Activated CD8-positive, alpha-beta memory T cell treated with anti-CD3 and anti-CD28 coated beads for 36 hours (primary cell): ENCODE results near the gene MECP2. TPM values are rescaled to one million over a fixed set of nuclear protein-coding genes. Genes with fewer than 3 reads are reported as not detected.

Experiments used
- CTCF ChIA-PET: fragments of 350-600 bp; sonication (Branson Sonifier 250); formaldehyde crosslinking; loops from one replicate; lab custom pipeline; 2021; ENCODE audit warnings: antibody characterized with exemption; lab: Charles Lee
- POLR2A ChIA-PET: fragments of 350-600 bp; sonication (Branson Sonifier 250); formaldehyde crosslinking; loops from one replicate; lab custom pipeline; 2021; ENCODE audit warnings: antibody characterized with exemption; lab: Charles Lee
- total RNA-seq, 2 experiments: library from RNA; stranded (reverse); gene quantifications; one replicate each; pipeline ENCODE4 v1.2.3, GENCODE V29; 2021

MECP2 gene
- total RNA-seq, 2 experiments from 2014 or later, result 49.8 to 51.2 TPM

DNA sequence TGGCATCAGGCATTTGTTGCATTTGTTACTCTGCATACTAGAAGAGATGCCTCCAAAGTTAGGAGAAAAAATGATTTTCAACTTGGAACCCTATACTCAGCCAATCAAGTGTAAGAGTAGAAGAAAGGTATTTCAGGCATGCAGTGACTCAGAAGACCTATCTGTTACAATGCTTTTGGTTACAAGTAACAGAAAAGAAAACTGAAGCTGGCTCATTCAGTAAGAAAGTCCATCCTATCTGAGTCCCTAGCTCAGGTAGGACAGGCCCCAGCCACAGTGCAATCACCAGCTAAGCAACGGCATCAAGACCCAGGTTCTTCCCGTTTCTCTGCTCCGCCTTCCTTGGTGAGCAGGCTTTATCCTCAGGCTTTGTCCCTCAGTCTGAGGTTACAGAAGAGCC is 23.3 kb downstream of the MECP2 start:
- CTCF ChIA-PET, result interaction anchor here (0.6 kb wide), 1 partner anchor 22 kb away, joined by 6 read pairs; no protein-coding TSS in a partner anchor
- POLR2A ChIA-PET, result no interaction called here

DNA sequence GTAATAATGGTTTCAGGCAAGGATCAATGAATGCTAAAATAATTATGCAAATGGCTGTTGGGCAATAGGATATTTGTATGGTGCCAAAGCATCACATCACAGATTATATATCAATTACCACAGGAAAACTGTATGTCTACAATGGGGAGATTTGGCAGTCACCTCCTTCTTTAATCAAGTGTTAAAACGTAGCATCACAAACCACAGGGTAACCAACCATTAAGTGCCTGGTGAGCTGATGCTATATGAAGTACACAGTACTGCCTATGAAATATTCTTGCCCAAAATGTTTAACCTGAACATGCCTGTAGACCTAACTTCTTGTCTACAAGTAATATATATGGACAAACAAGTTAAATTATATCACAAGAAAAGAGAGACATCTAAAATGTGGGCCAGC is 25.3 kb downstream of the MECP2 start:
- CTCF ChIA-PET, result interaction anchor here (1.4 kb wide), 1 partner anchor 46 kb away, joined by 3 read pairs; no protein-coding TSS in a partner anchor
- POLR2A ChIA-PET, result no interaction called here

DNA sequence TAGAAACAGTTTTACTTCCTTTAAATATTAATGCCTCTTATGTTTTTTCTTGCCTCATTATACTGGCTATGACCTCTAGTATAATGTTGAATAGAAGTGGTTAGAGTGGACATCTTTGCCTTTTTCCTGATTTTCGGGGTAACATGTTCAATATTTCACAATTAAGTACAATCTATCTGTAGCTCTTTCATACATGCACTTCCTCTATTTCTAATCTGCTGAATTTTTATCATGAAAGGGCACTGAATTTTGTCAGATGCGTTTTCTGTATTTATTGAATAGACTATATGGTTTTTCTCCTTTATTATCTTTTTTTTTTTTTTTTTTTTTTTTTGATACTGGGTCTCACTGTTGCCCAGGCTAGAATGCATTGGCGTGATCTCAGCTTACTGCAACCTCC is 29.0 kb downstream of the MECP2 start:
- CTCF ChIA-PET, result no interaction called here
- POLR2A ChIA-PET, result interaction anchor here (0.7 kb wide), 1 partner anchor 49 kb away, joined by 3 read pairs; no protein-coding TSS in a partner anchor

DNA sequence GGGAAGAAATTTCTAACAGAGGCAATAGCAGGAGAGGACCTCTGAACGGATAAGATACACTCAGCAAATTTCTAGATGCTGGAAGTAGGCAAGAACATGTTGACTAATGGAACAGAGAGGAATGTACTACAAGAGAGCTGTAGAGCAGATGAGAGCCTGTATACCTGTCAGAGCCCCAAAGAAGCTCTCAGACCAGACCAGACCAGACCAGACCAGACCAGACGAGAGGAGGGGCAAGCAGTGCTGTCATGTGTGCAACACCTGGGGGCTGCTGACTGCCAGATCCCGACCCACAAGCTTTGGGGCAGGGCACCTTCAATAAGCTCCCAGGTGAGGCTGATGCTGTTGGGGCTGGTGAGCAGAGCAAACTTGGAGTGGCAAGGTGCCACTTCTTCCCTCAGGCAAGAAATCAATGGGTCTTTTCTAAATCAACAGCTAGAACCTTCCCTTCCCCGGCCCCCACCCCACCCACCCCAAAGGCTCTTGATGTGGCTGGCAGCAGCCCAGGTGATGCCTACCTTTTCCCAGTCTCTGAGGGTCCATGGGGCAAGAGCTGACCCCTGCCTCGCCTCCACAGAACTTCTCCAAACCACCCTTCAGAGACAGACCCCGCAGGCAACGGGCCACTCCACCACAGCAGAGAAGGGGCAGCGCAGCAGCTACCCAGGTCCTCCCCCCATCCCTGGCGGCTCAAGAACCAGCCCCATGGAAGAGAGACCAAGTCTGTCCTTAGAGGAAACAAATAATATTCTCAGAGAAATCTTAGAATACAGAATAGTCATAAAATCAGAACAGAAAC is 32.7 kb downstream of the MECP2 start:
- POLR2A ChIA-PET, result no interaction called here
- CTCF ChIA-PET, result no interaction called here

DNA sequence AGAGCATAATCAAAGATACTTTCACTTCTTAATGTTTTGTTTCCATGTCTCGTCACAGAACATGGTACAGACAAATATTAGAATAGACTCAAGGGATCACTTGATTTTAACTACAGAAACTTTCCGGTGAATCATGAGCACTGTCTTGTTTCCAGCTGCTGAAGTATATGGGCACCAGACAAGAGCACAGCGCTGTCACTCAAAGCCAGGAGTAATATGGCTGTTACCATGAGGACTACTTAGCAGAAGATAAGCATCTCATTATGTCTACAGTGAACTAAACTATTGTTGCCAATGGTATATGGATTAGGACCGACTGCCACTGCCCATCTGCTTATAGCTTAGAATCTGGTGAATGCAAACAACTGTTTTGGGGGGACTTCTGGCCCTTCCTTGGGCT is 34.3 kb downstream of the MECP2 start:
- CTCF ChIA-PET, result no interaction called here

DNA sequence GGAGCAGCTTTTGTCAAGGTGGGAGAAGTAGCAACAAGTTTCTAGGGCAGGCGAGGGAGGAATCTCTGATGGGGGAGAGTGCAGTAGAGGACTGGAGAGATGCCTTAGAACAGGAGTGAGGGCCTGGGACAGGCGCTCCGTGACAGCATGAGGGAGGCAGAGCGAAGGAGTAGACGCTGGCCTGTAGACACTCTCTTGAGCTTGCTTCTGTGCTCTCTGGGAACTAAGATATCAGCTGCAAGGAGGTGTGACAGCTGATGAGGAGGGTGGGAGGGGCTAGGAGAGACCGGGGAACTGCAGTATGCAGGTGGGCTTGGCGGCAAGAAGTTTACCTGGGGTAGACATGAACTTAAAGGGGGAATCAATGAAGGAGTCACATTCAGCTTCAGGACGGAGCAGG is 35.7 kb downstream of the MECP2 start:
- ChIA-PET POLR2A (no interaction called here), CTCF (interaction anchor here (0.6 kb wide), 1 partner anchor 302 kb away, joined by 3 read pairs; no protein-coding TSS in a partner anchor)

More for the DNA sequence above, 34.3 kb downstream of the MECP2 start:
- POLR2A ChIA-PET, result no interaction called here

DNA sequence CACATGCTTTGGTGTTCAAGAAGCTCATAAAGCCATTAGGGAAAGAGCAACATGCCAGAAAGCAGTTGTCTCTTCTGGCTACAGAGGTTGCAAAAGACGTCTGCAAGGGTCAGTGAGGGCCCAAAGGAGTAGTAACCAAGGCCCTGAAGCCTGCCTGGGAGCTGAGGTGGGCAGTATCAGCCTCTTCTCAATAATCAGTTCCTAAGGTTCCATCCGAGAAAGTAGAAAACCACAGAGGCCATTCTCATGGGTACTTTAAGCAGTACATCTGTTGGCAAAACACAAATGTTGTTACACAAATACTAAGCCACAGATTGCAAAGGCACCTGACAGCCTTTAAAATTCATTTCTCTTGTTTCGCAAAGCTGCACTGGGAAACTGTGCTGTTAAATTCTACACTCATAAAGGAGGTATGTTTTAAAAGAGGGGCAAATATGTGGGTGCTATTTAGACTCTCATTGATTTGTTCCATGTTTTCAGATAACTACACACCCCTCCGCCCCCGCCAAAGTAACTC is 37.7 kb downstream of the MECP2 start:
- ChIA-PET CTCF (no interaction called here), POLR2A (no interaction called here)

DNA sequence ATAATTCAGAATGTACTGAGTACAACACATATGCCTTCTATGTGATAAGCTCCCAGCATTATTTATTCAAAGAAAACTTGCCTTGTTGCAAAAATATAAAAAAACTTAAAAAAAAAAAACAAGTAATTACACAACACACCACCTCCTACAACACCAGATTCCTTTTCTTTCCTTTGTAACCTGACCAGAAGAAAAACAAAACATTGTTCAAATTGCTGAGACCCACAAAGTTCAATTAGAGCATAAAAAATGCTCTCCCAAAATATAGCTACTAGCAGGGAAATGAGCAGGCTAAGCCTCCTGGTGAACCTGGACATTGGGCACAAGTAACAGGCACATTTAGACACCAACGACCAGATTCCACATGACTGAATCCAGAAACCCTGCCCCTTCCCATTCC is 38.3 kb downstream of the MECP2 start:
- ChIA-PET CTCF (no interaction called here), POLR2A (no interaction called here)

DNA sequence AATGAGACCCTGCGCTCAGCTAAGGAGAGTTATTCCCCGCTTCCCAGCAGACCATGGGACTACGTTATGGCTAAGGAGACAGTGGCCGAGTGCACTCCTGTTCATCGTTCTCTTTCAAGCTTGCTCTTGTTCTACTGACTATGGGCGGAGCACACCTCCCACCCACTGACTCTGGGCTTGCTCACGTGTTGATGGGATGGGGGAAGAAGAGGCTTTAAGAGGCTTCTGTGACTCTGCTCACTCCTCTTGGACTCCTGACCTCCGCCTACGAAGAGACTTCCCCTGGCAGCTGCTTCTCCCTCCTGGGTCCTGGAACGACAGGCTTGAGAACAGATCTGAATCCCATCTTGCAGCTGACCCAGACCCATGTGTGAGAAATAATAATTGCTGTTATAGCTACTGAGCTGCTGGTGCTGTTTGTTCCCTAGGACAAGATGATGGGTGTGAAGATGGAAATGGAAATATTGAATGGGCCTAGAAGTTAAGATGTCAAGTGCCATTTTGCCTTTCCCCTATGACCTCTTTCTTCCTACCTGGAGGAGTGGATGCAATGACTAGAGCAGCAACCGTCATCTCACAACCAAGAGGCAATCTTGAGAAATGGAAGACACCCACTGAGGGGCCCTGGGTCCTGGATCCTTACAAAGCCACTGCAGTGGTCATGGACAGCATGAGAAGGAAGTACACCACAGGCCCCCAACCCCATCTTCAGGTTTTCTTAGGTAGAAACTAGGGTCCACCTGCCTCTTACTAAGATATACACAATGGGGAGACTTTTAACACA is 39.1 kb downstream of the MECP2 start:
- CTCF ChIA-PET, result no interaction called here

DNA sequence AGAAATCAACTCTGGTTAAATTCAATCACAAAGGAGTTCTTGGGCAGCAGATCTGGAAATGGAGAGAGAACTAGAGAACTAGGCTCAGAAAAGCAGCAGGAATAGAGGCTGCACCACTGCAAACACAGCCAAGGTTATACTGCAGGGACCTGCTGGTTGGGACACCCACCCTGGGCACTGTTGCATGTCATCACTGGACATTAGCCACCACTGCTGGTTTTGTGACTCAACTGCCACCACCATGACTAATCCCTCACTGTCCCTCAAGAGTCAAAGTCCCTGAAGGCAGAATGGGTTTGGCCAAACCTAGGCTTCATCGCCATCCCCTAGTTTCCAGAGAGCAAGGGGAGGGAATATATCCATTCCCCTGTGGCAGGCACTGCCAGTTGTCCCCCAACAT is 39.7 kb downstream of the MECP2 start:
- POLR2A ChIA-PET, result no interaction called here
- CTCF ChIA-PET, result no interaction called here

More for the DNA sequence above, 39.1 kb downstream of the MECP2 start:
- POLR2A ChIA-PET, result no interaction called here

DNA sequence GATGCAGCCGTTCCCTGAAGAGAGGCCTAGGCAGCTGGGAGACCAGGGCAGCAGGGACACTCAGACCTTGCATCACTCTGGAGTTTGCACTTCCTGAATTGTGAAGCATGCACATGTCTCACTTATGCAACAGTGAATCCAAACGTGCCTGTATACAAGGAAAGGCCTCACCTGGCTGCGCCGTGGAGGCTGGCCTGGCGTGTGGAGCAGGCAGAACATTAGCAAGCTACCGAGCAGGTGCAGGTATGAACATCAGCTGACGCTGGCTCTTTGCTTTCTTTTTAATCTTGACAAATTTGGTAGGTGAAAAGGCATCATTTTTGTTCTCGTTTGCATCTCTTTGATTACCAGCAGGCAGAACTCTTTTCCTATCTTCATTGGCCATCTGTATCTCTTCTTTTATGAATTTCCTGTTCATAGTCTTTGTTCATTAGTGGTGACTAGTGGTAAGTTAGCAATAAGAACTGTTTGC is 40.7 kb downstream of the MECP2 start:
- ChIA-PET POLR2A (no interaction called here), CTCF (no interaction called here)

DNA sequence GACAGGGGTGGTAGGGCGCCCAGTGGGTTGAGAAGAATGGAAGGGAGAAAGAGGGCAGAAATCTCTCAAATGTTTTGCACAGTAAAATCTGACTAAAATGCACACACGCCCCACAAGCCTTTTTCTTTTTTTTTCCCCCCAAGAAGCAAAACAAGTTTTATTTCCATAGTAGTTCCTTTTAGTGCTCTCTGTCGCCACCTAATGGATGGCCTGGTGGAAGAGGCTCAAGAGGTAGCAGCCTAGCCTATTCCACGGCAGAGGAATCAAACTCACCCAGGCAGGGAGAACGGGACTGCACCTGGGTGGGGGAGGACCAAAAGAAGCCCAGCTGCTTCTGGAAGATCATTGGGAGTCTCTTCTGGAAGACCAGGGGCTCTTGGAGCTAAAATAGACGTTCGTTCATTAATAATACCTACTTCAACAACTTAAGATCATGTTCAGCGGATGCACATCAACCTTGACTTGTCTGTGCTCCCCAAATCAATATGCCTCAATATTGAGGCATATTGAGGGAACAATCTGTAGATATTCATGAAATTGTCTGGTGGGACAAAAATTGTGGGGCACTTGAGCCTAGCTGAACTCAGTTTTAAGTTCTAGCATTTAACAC is 46.2 kb downstream of the MECP2 start:
- CTCF ChIA-PET, result interaction anchor here (1.6 kb wide), 1 partner anchor 38 kb away, joined by 6 read pairs; no protein-coding TSS in a partner anchor
- POLR2A ChIA-PET, result interaction anchor here (0.7 kb wide), 1 partner anchor 31 kb away, joined by 5 read pairs; no protein-coding TSS in a partner anchor

DNA sequence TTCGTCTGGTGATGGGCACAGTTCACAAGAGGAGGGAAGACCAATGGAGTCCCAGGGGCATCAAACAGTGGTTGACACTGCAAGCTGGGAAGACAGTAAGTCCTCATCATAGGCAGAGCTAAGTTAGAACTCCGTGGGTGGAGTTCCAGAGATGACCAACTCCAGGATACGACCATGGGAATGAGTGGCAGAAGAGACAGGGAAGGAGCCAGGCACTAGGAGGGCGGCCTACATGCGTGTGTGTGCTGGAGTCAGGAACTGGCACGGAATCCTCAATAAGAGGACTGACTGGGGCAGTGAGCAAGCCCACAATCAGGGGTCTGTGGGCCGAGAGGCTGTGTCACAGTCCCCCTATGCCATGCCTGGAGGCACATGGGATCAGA is 47.4 kb downstream of the MECP2 start:
- ChIA-PET CTCF (no interaction called here), POLR2A (no interaction called here)

DNA sequence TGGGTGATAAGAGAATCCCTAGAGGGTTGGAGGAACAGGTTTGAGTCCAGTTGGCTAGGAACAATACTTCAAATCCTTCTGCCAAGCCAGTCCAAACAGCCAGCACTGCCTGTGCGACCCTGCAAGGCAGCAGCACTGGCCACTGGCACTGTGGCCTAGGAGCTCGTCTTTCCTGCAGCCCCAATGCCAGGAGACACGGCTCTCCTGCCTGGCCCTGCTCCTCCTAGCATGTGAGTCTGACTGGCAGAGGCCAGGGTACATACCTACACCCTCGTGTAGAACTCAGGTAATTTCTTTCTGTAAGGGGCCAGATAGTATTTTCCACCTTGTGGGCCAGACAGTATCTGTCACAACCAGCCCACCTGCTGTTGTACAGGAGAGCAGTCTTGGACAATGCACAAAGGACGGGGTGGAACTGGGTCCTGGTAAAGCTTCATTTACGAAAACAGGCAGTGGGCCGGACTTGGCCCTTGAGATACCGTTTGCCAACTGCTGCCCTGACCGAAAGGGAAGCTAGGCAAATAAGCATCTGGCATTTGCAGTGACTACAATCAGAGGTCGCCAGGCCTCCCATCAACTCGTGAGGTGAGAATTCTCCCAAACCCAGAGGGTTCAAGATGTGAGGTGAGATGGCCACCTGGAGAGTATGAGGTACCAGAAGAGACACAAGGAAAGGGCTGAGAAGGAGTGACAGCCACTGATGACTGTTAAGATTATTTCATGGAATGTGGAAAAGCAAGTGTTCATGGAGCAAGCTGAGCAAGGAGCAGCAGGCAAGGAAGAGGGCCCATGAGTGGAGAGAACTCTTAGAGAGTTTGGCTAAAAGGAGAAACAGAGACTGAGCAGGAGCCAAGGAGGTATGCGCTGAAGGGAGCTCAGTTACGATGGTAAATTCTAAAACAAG is 48.1 kb downstream of the MECP2 start:
- ChIA-PET POLR2A (no interaction called here), CTCF (no interaction called here)

DNA sequence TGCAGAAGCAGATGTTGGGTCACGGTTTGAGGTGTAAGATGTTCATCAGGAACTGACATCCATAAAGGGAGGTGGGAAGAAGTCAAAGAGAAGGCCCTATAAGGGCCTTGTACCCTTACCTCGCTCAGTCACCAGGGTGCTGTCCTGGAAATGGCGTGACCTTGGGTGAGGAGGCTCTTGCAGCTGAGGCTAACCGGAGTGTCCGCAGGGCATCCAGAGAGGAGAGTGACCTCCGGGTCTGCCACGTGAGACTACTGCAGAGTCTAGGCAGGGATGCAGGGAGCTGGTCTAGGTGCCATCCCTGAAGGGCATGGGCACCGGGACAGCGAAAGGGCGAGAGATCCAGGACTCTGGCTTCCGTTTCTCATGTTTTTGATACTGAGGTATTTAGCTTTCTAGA is 49.1 kb downstream of the MECP2 start:
- ChIA-PET POLR2A (no interaction called here), CTCF (no interaction called here)

DNA sequence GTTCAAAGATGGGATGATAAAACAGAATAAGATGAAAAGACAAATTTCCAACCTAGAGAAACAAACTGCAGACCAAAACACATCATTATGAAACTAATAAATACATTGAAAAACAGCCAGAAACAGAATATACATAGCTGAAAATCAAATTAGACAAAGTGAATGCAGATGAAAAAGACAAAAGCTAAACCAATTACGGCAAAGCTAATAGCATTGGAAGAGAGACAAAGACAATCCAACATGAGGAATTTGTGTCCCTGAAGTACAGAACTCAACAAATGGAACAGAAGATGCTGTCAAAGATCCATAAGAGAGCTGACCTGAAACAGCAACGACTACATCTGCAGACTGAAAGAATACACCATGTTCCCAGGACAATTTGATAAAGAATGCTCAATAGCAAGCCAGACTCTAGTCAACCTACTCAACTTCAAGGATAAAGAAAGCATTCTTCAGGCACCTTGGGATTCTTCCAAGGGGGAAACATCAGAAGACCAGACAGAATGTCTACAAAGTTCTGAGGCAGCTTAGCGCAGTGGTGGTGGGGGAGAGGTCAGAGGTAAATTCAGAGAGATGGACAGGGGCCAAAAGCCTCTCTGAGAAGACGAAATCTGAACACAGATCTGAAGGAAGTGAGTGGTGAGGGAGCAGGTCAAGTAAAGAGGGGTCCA is 50.4 kb downstream of the MECP2 start:
- ChIA-PET POLR2A (no interaction called here), CTCF (interaction anchor here (0.6 kb wide), 1 partner anchor 106 kb away, joined by 4 read pairs; no protein-coding TSS in a partner anchor)

DNA sequence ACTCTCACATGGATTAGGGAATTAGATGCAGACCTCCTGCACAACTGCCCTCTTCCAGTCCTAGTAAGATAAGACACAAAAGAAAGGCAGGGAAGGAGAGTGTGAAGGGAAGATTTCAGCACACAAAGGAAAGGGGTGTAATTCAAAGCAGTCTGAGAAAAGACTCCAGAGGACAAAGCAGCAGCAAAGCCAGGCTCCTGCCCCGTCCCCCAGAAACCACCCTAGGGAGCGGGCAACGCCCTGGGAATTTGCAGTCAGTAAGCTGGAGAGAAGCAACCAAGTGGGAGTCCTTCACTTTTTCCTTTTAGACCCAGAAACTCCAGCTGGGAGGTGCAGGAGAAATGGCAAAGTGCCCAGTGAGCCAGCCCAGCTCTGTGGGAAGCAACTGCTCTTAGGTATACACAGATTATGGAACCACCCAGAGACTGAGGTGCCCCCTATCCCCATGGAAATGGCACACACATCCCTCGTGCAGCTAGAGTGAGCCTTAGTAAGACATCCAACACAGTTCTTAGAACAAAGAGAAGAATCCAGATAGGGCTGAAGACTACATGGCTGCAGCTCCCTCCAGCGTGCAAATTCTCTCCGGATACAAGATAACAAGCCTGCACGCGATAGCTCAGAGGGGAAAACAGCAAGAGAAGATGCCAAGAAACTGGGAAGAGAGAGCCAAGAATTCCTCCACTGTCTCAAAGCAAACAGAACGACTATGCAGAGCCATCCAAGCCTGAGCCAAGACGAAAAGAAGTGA is 51.3 kb downstream of the MECP2 start:
- POLR2A ChIA-PET, result no interaction called here
- CTCF ChIA-PET, result interaction anchor here (0.6 kb wide), 1 partner anchor 106 kb away, joined by 4 read pairs; no protein-coding TSS in a partner anchor
